Gastroesophageal sphincter (tissue), 3 donors: ENCODE data around the gene SERPINB13.

Source experiments
- EP300 ChIP-seq: sonication (generic); formaldehyde crosslinking; IDR thresholded peaks from one replicate; pipeline ENCODE4 v1.6.1; 2017; ENCODE audit warnings: antibody characterized with exemption, mild to moderate bottlenecking
- POLR2A ChIP-seq, 2 donors: fragments of 450-650 bp; IDR thresholded peaks; one replicate each; pipeline ENCODE4 v1.6.1; 2017; ENCODE audit warnings: antibody characterized with exemption in 2 of 2, mild to moderate bottlenecking in 2 of 2, moderate library complexity in 1 of 2
- POLR2AphosphoS5 ChIP-seq: sonication (generic); formaldehyde crosslinking; IDR thresholded peaks from one replicate; pipeline ENCODE4 v1.6.1; 2017; ENCODE audit warnings: antibody characterized with exemption
- TF ChIP-seq, protein P1 (sequence below), 4 experiments: fragments of 200-600 bp in 2 of 4; fragments of 450-650 bp in 2 of 4; sonication (generic) in 1 of 4; IDR thresholded peaks; one replicate each; pipeline ENCODE4 v1.5.1; 2017 to 2019; ENCODE audit warnings: antibody characterized with exemption in 4 of 4, mild to moderate bottlenecking in 2 of 4, moderate library complexity in 2 of 4

DNA sequence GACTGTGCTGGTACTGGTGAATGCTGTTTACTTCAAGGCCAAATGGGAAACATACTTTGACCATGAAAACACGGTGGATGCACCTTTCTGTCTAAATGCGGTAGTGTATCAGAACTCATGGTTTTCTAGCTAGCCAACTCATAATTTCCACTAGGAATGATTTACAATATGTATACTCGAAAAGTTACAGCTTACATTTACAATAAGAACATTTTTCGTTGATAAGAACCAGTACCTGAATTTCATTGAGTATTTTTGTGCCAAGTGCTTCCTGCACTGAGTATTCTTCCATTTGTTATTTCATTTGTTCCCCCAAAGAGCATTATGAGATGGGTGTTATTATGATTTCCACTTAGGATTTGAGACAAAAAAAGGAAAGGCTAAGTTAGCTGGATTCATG is 23.1 kb upstream of the SERPINB13 start:
- TF ChIP-seq EP300, result no peak
- TF ChIP-seq, protein P1, sequence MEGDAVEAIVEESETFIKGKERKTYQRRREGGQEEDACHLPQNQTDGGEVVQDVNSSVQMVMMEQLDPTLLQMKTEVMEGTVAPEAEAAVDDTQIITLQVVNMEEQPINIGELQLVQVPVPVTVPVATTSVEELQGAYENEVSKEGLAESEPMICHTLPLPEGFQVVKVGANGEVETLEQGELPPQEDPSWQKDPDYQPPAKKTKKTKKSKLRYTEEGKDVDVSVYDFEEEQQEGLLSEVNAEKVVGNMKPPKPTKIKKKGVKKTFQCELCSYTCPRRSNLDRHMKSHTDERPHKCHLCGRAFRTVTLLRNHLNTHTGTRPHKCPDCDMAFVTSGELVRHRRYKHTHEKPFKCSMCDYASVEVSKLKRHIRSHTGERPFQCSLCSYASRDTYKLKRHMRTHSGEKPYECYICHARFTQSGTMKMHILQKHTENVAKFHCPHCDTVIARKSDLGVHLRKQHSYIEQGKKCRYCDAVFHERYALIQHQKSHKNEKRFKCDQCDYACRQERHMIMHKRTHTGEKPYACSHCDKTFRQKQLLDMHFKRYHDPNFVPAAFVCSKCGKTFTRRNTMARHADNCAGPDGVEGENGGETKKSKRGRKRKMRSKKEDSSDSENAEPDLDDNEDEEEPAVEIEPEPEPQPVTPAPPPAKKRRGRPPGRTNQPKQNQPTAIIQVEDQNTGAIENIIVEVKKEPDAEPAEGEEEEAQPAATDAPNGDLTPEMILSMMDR (IDR thresholded peaks at IDR 0.05), result no peak
- TF ChIP-seq POLR2A (IDR thresholded peaks at IDR 0.05), result no peak
- TF ChIP-seq POLR2AphosphoS5, result no peak
